ENCODE measurements around the gene DLGAP1.

Gene DLGAP1

GRCh38 chr18:3725115-3725514 lies 730.0 kb downstream of the DLGAP1 start:
- DNase-seq: no peak

GRCh38 chr18:3723554-3723953 lies 731.6 kb downstream of the DLGAP1 start:
- no peak for DNase-seq

- DNase-seq: no peak
Measured at GRCh38 chr18:3722649-3723433, 732.3 kb downstream of the DLGAP1 start.

GRCh38 chr18:3721771-3722648 lies 733.1 kb downstream of the DLGAP1 start:
- DNase-seq: no peak

- no peak for DNase-seq
Measured at GRCh38 chr18:3720818-3721545, 734.1 kb downstream of the DLGAP1 start.

- DNase-seq: no peak
Measured at GRCh38 chr18:3720159-3720558, 734.9 kb downstream of the DLGAP1 start.

GRCh38 chr18:3717376-3718025 lies 737.6 kb downstream of the DLGAP1 start:
- DNase-seq: no peak

GRCh38 chr18:3716116-3716660 lies 738.9 kb downstream of the DLGAP1 start:
- DNase-seq: no peak

- DNase-seq: no peak
Measured at GRCh38 chr18:3715231-3716080, 739.7 kb downstream of the DLGAP1 start.

GRCh38 chr18:3713708-3714107 lies 741.4 kb downstream of the DLGAP1 start:
- no peak for DNase-seq

- no peak for DNase-seq
Measured at GRCh38 chr18:3713166-3713565, 741.9 kb downstream of the DLGAP1 start.

GRCh38 chr18:3712491-3712890 lies 742.6 kb downstream of the DLGAP1 start:
- no peak for DNase-seq

GRCh38 chr18:3710712-3711301 lies 744.3 kb downstream of the DLGAP1 start:
- peak in 10 of 56 donors; percentile 7 to 37 (median 22) for DNase-seq

- DNase-seq: no peak
Measured at GRCh38 chr18:3709205-3709604, 745.9 kb downstream of the DLGAP1 start.

GRCh38 chr18:3706279-3707097 lies 748.6 kb downstream of the DLGAP1 start:
- DNase-seq: no peak

GRCh38 chr18:3704556-3705344 lies 750.4 kb downstream of the DLGAP1 start:
- DNase-seq: peak in 4 of 56 donors; percentile 7 to 25 (median 12)

GRCh38 chr18:3703732-3704176 lies 751.4 kb downstream of the DLGAP1 start:
- DNase-seq: peak in 36 of 56 donors; percentile 6 to 76 (median 32)

Measured in amygdala (tissue), 56 donors.